ENCODE data around the gene PLXNA2.

The PLXNA2 gene

DNA sequence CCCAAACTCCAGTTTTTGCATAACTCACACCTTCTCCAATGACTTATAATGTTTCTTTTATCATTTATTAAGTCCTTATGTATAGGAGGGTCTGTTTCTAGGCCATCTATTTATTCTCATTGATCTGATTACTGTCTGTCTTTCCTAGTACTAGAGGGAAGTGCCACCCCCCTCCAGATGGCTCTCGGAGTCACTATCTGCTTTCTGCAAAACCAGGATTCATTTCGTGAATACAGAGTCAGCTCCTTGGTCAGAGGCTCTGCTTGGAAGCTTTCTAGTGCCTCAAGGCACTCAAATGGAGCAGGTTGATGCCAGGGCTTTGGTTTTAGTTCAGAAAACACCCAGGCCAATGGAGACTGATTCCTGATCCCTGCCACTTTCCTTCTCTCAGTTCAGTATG is 231.0 kb downstream of the PLXNA2 start:
- no peak overlapping the region for H4K91ac ChIP-seq (ENCODE audit: low read depth, low read length, poor library complexity)
- H4K8ac ChIP-seq (ENCODE audit: low read depth, low read length): no peak overlapping the region
- no peak overlapping the region for H2BK12ac ChIP-seq (ENCODE audit: low read length)
- no peak overlapping the region for H2BK120ac ChIP-seq (ENCODE audit: low read depth, low read length)
- WGBS, 2 donors (ENCODE audit: extremely low coverage in 2 of 2, insufficient read length in 2 of 2, insufficient replicate concordance in 1 of 2): no CpG with 5 or more reads among the region's 2 CpGs
- no peaks in the 10 kb centered on the region for H3K36me3 ChIP-seq (replicated peaks in 1 of 2; ENCODE audit: control insufficient read depth in 2 of 2, insufficient read depth in 2 of 2, low read length in 2 of 2)
- H3K9ac ChIP-seq (ENCODE audit: low read depth, low read length, poor library complexity): no peak overlapping the region
- H2AFZ ChIP-seq (ENCODE audit: low read length): no peak overlapping the region
- no peak overlapping the region for H2BK5ac ChIP-seq (ENCODE audit: low read length)
- no peak overlapping the region for H2AK5ac ChIP-seq (ENCODE audit: low read depth, low read length)
- H3K4me3 ChIP-seq (ENCODE audit: low read length in 2 of 2): no peak overlapping the region
- H3K23ac ChIP-seq (ENCODE audit: low read depth, low read length, poor library complexity): no peak overlapping the region
- no peaks in the 10 kb centered on the region for H3K79me1 ChIP-seq (ENCODE audit: low read depth, low read length)
- no peaks in the 10 kb centered on the region for H3K4me1 ChIP-seq (ENCODE audit: control insufficient read depth in 2 of 2, insufficient read depth in 1 of 2, low read depth in 1 of 2, low read length in 2 of 2)
- peaks cover 0 to 27% (median 0%) of the 10 kb centered on the region in 3 experiments for H3K27me3 ChIP-seq (ENCODE audit: control insufficient read depth in 3 of 3, insufficient read depth in 3 of 3, low read depth in 1 of 3, low read length in 3 of 3)
- no peak overlapping the region for H3K14ac ChIP-seq (ENCODE audit: low read length)
- no peaks in the 10 kb centered on the region for H3K9me3 ChIP-seq (replicated peaks in 1 of 2; ENCODE audit: control insufficient read depth in 2 of 2, insufficient read depth in 1 of 2, low read depth in 1 of 2, low read length in 2 of 2)
- H3K4me2 ChIP-seq (ENCODE audit: insufficient read depth, low read length, poor library complexity, severe bottlenecking): no peak overlapping the region
- DNase-seq (ENCODE audit: low spot score): no peak
- no peak overlapping the region for H3K4ac ChIP-seq (ENCODE audit: low read length)
- no peak overlapping the region for H3K27ac ChIP-seq (replicated peaks; ENCODE audit: low read length)
- no peak overlapping the region for H3K18ac ChIP-seq (ENCODE audit: low read length)
- H2BK15ac ChIP-seq (ENCODE audit: low read length): no peak overlapping the region

DNA sequence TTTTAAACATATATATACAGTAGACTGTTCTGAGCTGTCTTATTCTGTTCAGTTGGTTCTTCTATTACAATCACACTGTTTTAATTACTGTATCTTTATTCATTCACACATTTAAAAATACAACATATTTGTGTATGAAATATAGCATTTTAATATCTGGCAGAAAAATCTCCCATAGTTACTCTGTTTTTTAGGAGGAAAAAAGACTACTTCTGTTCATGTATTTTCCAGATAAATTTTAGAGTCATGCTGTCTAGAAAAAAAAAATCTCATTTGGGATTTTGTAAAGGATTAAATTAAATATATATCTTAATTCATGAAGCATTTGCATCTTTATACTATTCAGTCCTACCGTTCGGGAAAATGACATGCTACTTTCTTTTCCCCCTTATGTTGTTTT is 231.5 kb downstream of the PLXNA2 start:
- Histone ChIP-seq H3K9me3 (replicated peaks in 1 of 2; ENCODE audit: control insufficient read depth in 2 of 2, insufficient read depth in 1 of 2, low read depth in 1 of 2, low read length in 2 of 2) (no peaks in the 10 kb centered on the region), H3K18ac (ENCODE audit: low read length) (no peak overlapping the region), H3K27ac (replicated peaks; ENCODE audit: low read length) (no peak overlapping the region), H2AK5ac (ENCODE audit: low read depth, low read length) (no peak overlapping the region), H3K36me3 (replicated peaks in 1 of 2; ENCODE audit: control insufficient read depth in 2 of 2, insufficient read depth in 2 of 2, low read length in 2 of 2) (no peaks in the 10 kb centered on the region), H4K91ac (ENCODE audit: low read depth, low read length, poor library complexity) (no peak overlapping the region), H3K14ac (ENCODE audit: low read length) (no peak overlapping the region), H2BK5ac (ENCODE audit: low read length) (no peak overlapping the region), H3K79me1 (ENCODE audit: low read depth, low read length) (no peaks in the 10 kb centered on the region), H3K4ac (ENCODE audit: low read length) (no peak overlapping the region), H2AFZ (ENCODE audit: low read length) (no peak overlapping the region), H3K4me1 (ENCODE audit: control insufficient read depth in 2 of 2, insufficient read depth in 1 of 2, low read depth in 1 of 2, low read length in 2 of 2) (no peaks in the 10 kb centered on the region), H2BK120ac (ENCODE audit: low read depth, low read length) (no peak overlapping the region), H4K8ac (ENCODE audit: low read depth, low read length) (no peak overlapping the region), H3K4me3 (ENCODE audit: low read length in 2 of 2) (no peak overlapping the region), H2BK12ac (ENCODE audit: low read length) (no peak overlapping the region), H2BK15ac (ENCODE audit: low read length) (no peak overlapping the region), H3K9ac (ENCODE audit: low read depth, low read length, poor library complexity) (no peak overlapping the region), H3K27me3 (ENCODE audit: control insufficient read depth in 3 of 3, insufficient read depth in 3 of 3, low read depth in 1 of 3, low read length in 3 of 3) (peaks cover 0 to 30% (median 0%) of the 10 kb centered on the region in 3 experiments), H3K4me2 (ENCODE audit: insufficient read depth, low read length, poor library complexity, severe bottlenecking) (no peak overlapping the region), H3K23ac (ENCODE audit: low read depth, low read length, poor library complexity) (no peak overlapping the region)
- no CpG with 5 or more reads among the region's 2 CpGs for WGBS, 2 donors (ENCODE audit: extremely low coverage in 2 of 2, insufficient read length in 2 of 2, insufficient replicate concordance in 1 of 2)
- no peak for DNase-seq (ENCODE audit: low spot score)

DNA sequence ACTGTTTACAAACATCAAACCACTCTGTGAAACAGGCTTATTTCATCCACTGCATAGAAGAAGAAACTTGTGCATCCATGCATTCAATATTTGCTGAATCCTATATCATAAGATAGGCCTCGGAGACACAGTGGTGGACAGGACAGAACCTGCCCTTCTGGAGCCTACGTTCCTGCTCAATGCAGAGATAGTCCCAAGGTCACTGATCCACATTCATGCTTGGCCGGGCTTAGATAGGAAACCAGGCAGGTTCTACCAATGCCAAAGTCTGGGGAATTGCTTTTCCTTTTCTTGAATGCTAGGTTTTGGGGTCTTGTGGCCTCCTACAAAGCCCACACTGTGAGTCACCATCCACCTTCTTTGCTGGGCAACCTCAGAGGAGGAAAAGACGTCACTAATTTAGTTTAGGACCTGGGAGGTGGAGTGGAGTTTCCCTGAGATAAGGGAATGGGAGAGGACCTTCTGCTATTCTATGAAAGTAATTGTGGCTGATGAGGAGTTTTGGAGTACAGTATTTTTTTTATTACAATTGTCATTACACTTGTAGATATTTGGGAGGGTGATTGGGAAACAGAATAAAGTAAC is 233.6 kb downstream of the PLXNA2 start:
- Histone ChIP-seq H3K23ac (ENCODE audit: low read depth, low read length, poor library complexity) (no peak overlapping the region), H3K18ac (ENCODE audit: low read length) (no peak overlapping the region), H3K4ac (ENCODE audit: low read length) (no peak overlapping the region), H2BK12ac (ENCODE audit: low read length) (no peak overlapping the region), H4K8ac (ENCODE audit: low read depth, low read length) (no peak overlapping the region), H2BK15ac (ENCODE audit: low read length) (no peak overlapping the region), H3K27ac (replicated peaks; ENCODE audit: low read length) (no peak overlapping the region), H2AFZ (ENCODE audit: low read length) (no peak overlapping the region), H3K9ac (ENCODE audit: low read depth, low read length, poor library complexity) (no peak overlapping the region), H3K36me3 (replicated peaks in 1 of 2; ENCODE audit: control insufficient read depth in 2 of 2, insufficient read depth in 2 of 2, low read length in 2 of 2) (no peaks in the 10 kb centered on the region), H3K79me1 (ENCODE audit: low read depth, low read length) (no peaks in the 10 kb centered on the region), H2BK120ac (ENCODE audit: low read depth, low read length) (no peak overlapping the region), H2AK5ac (ENCODE audit: low read depth, low read length) (no peak overlapping the region), H3K4me2 (ENCODE audit: insufficient read depth, low read length, poor library complexity, severe bottlenecking) (no peak overlapping the region), H3K4me1 (ENCODE audit: control insufficient read depth in 2 of 2, insufficient read depth in 1 of 2, low read depth in 1 of 2, low read length in 2 of 2) (no peaks in the 10 kb centered on the region), H3K14ac (ENCODE audit: low read length) (no peak overlapping the region), H4K91ac (ENCODE audit: low read depth, low read length, poor library complexity) (no peak overlapping the region), H3K27me3 (ENCODE audit: control insufficient read depth in 3 of 3, insufficient read depth in 3 of 3, low read depth in 1 of 3, low read length in 3 of 3) (peaks cover 0 to 31% (median 0%) of the 10 kb centered on the region in 3 experiments), H3K9me3 (replicated peaks in 1 of 2; ENCODE audit: control insufficient read depth in 2 of 2, insufficient read depth in 1 of 2, low read depth in 1 of 2, low read length in 2 of 2) (no peaks in the 10 kb centered on the region), H2BK5ac (ENCODE audit: low read length) (no peak overlapping the region), H3K4me3 (ENCODE audit: low read length in 2 of 2) (no peak overlapping the region)
- no CpG with 5 or more reads among the region's 4 CpGs for WGBS, 2 donors (ENCODE audit: extremely low coverage in 2 of 2, insufficient read length in 2 of 2, insufficient replicate concordance in 1 of 2)
- no peak for DNase-seq (ENCODE audit: low spot score)

DNA sequence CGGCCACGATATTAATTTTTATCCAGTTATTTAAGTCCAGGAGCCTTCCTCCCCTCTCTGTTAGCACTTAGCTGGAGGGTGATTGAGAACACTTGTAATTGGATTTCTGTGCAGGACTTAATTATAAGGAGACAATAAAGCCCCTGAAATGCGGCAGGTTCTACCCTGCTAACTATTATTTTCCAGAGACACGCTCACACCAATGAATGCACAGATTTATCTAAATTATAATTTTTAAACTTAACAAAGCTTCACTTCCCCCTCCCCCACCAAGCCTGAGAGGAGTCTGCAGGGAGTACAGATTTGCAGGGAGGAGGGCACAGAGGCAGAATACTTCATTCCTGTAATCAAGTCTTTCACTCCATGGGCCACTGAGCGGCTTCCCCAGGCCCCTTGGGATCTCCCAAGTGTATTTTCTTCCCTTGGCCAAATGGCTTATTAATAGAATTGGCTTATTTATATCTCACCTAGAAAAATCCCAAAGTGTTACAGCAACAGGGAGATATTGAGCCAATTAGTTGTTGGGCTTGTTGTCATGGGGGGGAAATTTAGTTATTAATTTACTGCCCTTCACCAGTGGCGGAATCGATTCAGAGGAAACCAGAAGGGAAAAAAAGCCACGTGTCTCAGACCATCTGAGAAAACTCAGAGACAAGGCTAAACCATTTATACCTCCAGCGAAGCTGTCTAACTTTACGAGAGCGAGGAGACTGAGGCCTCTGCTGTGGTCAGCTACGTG is 234.3 kb downstream of the PLXNA2 start:
- Histone ChIP-seq H2BK15ac (ENCODE audit: low read length) (no peak overlapping the region), H3K36me3 (replicated peaks in 1 of 2; ENCODE audit: control insufficient read depth in 2 of 2, insufficient read depth in 2 of 2, low read length in 2 of 2) (no peaks in the 10 kb centered on the region), H3K4me3 (ENCODE audit: low read length in 2 of 2) (no peak overlapping the region), H2BK5ac (ENCODE audit: low read length) (no peak overlapping the region), H3K4me1 (ENCODE audit: control insufficient read depth in 2 of 2, insufficient read depth in 1 of 2, low read depth in 1 of 2, low read length in 2 of 2) (no peaks in the 10 kb centered on the region), H3K4ac (ENCODE audit: low read length) (no peak overlapping the region), H4K8ac (ENCODE audit: low read depth, low read length) (no peak overlapping the region), H3K14ac (ENCODE audit: low read length) (no peak overlapping the region), H3K23ac (ENCODE audit: low read depth, low read length, poor library complexity) (no peak overlapping the region), H3K27ac (replicated peaks; ENCODE audit: low read length) (no peak overlapping the region), H3K79me1 (ENCODE audit: low read depth, low read length) (no peaks in the 10 kb centered on the region), H3K9ac (ENCODE audit: low read depth, low read length, poor library complexity) (no peak overlapping the region), H3K27me3 (ENCODE audit: control insufficient read depth in 3 of 3, insufficient read depth in 3 of 3, low read depth in 1 of 3, low read length in 3 of 3) (peaks cover 0 to 31% (median 0%) of the 10 kb centered on the region in 3 experiments), H3K9me3 (replicated peaks in 1 of 2; ENCODE audit: control insufficient read depth in 2 of 2, insufficient read depth in 1 of 2, low read depth in 1 of 2, low read length in 2 of 2) (no peaks in the 10 kb centered on the region), H2AK5ac (ENCODE audit: low read depth, low read length) (no peak overlapping the region), H4K91ac (ENCODE audit: low read depth, low read length, poor library complexity) (no peak overlapping the region), H2AFZ (ENCODE audit: low read length) (no peak overlapping the region), H3K18ac (ENCODE audit: low read length) (no peak overlapping the region), H2BK12ac (ENCODE audit: low read length) (no peak overlapping the region), H2BK120ac (ENCODE audit: low read depth, low read length) (no peak overlapping the region), H3K4me2 (ENCODE audit: insufficient read depth, low read length, poor library complexity, severe bottlenecking) (no peak overlapping the region)
- WGBS, 2 donors (ENCODE audit: extremely low coverage in 2 of 2, insufficient read length in 2 of 2, insufficient replicate concordance in 1 of 2): no CpG with 5 or more reads among the region's 12 CpGs
- no peak for DNase-seq (ENCODE audit: low spot score)

All from neuronal stem cell (in vitro differentiated cells).